ENCODE results near the gene PFDN1.

- no peak for TF ChIP-seq CTCF (conservative IDR thresholded peaks at IDR 0.05; ENCODE audit: low read depth, low read length)
- TF ChIP-seq EZH2 (IDR thresholded peaks at IDR 0.05; ENCODE audit: borderline replicate concordance, low read depth, low read length, poor library complexity, severe bottlenecking): no peak
Measured at GRCh38 chr5:140287801-140288521, 14.9 kb downstream of the PFDN1 start.

Data from A673 (cell line).